H1 (cell line): ENCODE measurements around the gene TGFB1I1. TPM values are rescaled to one million over a fixed set of nuclear protein-coding genes. Genes with fewer than 3 reads are reported as not detected.

Experiments used
- ASH2L ChIP-seq: fragments of 200-600, 300-600 bp; sonication (generic); IDR thresholded peaks from one replicate; pipeline ENCODE4 v1.7.1; 2017; ENCODE audit warnings: low read length
- BRCA1 ChIP-seq: IDR thresholded peaks from 2 replicates; pipeline ENCODE4 v1.6.1; 2012; ENCODE audit warnings: low read depth, low read length, improper control_type of control experiment
- CBX5 ChIP-seq: fragments of 300-800, 300-1000 bp; sonication (generic); IDR thresholded peaks from 2 replicates; pipeline ENCODE4 v1.7.1; 2016; ENCODE audit warnings: antibody characterized with exemption, low read length, low read depth
- CTBP2 ChIP-seq: IDR thresholded peaks from 2 replicates; pipeline ENCODE4 v1.7.0; 2011; ENCODE audit warnings: borderline replicate concordance, mild to moderate bottlenecking, moderate library complexity, mixed read lengths, low read length; ENCODE audit not compliant: insufficient read depth, insufficient read length
- JUN ChIP-seq: IDR thresholded peaks from 2 replicates; pipeline ENCODE4 v1.6.1; 2011; ENCODE audit warnings: low read depth, mild to moderate bottlenecking, improper control_type of control experiment, low read length
- KDM1A ChIP-seq: fragments of 200-600, 300-600 bp; sonication (generic); IDR thresholded peaks from 2 replicates; pipeline ENCODE4 v1.7.1; 2016; ENCODE audit warnings: mild to moderate bottlenecking, low read length, borderline replicate concordance
- NANOG ChIP-seq: IDR thresholded peaks from 2 replicates; pipeline ENCODE4 v1.6.1; 2011; ENCODE audit warnings: low read length, low read depth, mild to moderate bottlenecking, inconsistent platforms; ENCODE audit not compliant: insufficient read depth, poor library complexity, severe bottlenecking
- POLR2AphosphoS5 ChIP-seq: IDR thresholded peaks from 2 replicates; pipeline ENCODE4 v1.6.1; 2011; ENCODE audit warnings: low read depth, low read length
- POU5F1 ChIP-seq: IDR thresholded peaks from 2 replicates; pipeline ENCODE4 v1.6.1; 2011; ENCODE audit warnings: low read depth, mild to moderate bottlenecking, low read length, moderate library complexity
- RBBP5 ChIP-seq: IDR thresholded peaks from 2 replicates; pipeline ENCODE4 v1.7.1; 2012; ENCODE audit warnings: low read depth, mild to moderate bottlenecking, inconsistent platforms, low read length, moderate library complexity, borderline replicate concordance
- SIX5 ChIP-seq: IDR thresholded peaks from 2 replicates; pipeline ENCODE4 v1.6.1; 2011; ENCODE audit warnings: mild to moderate bottlenecking, low read depth, low read length
- SP1 ChIP-seq: IDR thresholded peaks from 2 replicates; pipeline ENCODE4 v1.6.1; 2011; ENCODE audit warnings: low read depth, low read length
- SRF ChIP-seq: IDR thresholded peaks from 2 replicates; pipeline ENCODE4 v1.6.1; 2011; ENCODE audit warnings: mild to moderate bottlenecking, low read depth, low read length, moderate library complexity
- TAF1 ChIP-seq: IDR thresholded peaks from 2 replicates; pipeline ENCODE4 v1.6.1; 2011; ENCODE audit warnings: mild to moderate bottlenecking, low read depth, low read length
- TBP ChIP-seq: IDR thresholded peaks from 2 replicates; pipeline ENCODE4 v1.6.1; 2011; ENCODE audit warnings: low read depth, low read length, improper control_type of control experiment
- TCF12 ChIP-seq: IDR thresholded peaks from 2 replicates; pipeline ENCODE4 v1.6.1; 2011; ENCODE audit warnings: low read depth, mild to moderate bottlenecking, low read length
- YY1 ChIP-seq: IDR thresholded peaks from 2 replicates; pipeline ENCODE4 v1.6.1; 2011; ENCODE audit warnings: low read depth, mild to moderate bottlenecking, low read length
- polyA plus RNA-seq, 7 experiments: library from polyadenylated mRNA; depleted of rRNA in 3 of 7; stranded (reverse) in 5 of 7; unstranded in 2 of 7; fragments of >200 nt in 5 of 7; fragments of 200-250 nt in 2 of 7; gene quantifications; 1 replicate in 5 of 7; 2 replicates in 1 of 7; 4 replicates in 1 of 7; pipeline versions ENCODE4 v1.2.1 to v1.2.3, GENCODE V29; 2011 to 2013; ENCODE audit warnings: missing spikeins in 2 of 7, mixed read lengths in 2 of 7
- total RNA-seq: library from RNA; stranded (reverse); fragmentation: NEBNext Ultra II Directional; extraction: Animal tissue kit (Norgen Biotek cat#: 25700); gene quantifications from 2 replicates; pipeline ENCODE4 v1.2.1, GENCODE V29; 2021
- TF ChIP-seq, protein P1 (sequence below): IDR thresholded peaks from 2 replicates; pipeline ENCODE4 v1.6.1; 2012; ENCODE audit warnings: inconsistent platforms
- TF ChIP-seq, protein P2 (sequence below): IDR thresholded peaks from 2 replicates; pipeline ENCODE4 v1.6.1; 2012; ENCODE audit warnings: inconsistent platforms
- TF ChIP-seq, protein P3 (sequence below): IDR thresholded peaks from 2 replicates; pipeline ENCODE4 v1.6.1; 2011; ENCODE audit warnings: low read length, improper control_type of control experiment
- TF ChIP-seq, protein P4 (sequence below): IDR thresholded peaks from 2 replicates; pipeline ENCODE4 v1.6.1; 2012; ENCODE audit warnings: low read length, inconsistent platforms

Gene TGFB1I1
- total and polyA plus RNA-seq, 2 of the 8 experiments (the other 6 are each of a cell fraction or from before 2014, with no cell fraction given), result 5.6 to 5.8 TPM

DNA sequence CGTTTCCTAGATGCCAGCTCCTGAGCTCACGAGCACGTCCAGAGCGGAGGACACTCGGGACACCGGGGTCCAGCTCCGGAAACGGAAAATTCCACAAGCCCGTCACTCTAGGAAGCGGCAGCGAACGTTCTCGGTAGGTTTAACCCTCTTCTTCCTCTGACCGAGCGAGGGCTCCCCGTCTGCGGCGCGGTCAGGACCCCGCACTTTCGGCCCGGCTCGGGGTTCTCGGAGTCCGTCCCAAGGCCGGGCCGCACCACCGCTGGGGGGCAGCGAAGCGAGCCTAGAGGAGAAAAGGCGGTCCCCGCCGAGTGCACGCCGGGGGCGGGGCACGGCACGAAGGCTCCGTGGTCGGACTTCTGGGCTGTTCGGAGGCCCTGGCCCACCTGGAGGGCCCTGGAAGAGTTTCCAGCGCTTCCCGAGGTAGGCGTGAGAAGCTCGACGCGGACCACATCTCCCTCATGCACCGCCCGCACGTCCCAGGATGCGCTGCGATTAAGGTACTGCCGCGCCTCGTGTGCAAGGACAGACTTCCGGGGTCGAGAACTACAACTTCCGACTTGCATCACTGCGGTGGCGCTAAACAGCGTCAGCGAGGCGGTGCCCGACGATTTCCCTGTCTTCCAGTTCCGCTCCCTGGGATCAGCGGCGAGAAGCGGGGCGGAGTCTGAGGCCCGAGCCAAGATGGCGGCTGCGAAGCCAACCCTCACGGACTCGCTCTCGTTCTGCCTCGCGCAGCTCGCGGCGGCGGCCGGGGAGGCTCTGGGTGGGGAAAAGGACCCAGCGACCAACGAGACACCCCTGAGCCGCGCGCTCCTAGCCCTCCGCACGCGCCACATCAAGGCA is 12.9 kb upstream of the TGFB1I1 start, which contains the start of gene ARMC5 (continued):
- TF ChIP-seq JUN (no peak), SRF (no peak), POU5F1 (no peak), RBBP5 (peak; percentile 90), NANOG (no peak), YY1 (peak; percentile 98), CBX5 (no peak), KDM1A (no peak), SP1 (no peak), ASH2L (peak; percentile 72), SIX5 (peak; percentile 68), TCF12 (no peak), CTBP2 (no peak), POLR2AphosphoS5 (peak; percentile 92), TBP (peak; percentile 90), TAF1 (peak; percentile 98), BRCA1 (no peak)
- TF ChIP-seq, protein P1, sequence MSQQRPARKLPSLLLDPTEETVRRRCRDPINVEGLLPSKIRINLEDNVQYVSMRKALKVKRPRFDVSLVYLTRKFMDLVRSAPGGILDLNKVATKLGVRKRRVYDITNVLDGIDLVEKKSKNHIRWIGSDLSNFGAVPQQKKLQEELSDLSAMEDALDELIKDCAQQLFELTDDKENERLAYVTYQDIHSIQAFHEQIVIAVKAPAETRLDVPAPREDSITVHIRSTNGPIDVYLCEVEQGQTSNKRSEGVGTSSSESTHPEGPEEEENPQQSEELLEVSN, result peak; percentile 92
- TF ChIP-seq, protein P2, sequence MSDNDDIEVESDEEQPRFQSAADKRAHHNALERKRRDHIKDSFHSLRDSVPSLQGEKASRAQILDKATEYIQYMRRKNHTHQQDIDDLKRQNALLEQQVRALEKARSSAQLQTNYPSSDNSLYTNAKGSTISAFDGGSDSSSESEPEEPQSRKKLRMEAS, result peak; percentile 96
- TF ChIP-seq, protein P3, sequence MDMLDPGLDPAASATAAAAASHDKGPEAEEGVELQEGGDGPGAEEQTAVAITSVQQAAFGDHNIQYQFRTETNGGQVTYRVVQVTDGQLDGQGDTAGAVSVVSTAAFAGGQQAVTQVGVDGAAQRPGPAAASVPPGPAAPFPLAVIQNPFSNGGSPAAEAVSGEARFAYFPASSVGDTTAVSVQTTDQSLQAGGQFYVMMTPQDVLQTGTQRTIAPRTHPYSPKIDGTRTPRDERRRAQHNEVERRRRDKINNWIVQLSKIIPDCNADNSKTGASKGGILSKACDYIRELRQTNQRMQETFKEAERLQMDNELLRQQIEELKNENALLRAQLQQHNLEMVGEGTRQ, result no peak
- TF ChIP-seq, protein P4, sequence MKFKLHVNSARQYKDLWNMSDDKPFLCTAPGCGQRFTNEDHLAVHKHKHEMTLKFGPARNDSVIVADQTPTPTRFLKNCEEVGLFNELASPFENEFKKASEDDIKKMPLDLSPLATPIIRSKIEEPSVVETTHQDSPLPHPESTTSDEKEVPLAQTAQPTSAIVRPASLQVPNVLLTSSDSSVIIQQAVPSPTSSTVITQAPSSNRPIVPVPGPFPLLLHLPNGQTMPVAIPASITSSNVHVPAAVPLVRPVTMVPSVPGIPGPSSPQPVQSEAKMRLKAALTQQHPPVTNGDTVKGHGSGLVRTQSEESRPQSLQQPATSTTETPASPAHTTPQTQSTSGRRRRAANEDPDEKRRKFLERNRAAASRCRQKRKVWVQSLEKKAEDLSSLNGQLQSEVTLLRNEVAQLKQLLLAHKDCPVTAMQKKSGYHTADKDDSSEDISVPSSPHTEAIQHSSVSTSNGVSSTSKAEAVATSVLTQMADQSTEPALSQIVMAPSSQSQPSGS, result no peak
